Myocyte (in vitro differentiated cells): ENCODE data around the gene SPOCK1. TPM values are rescaled to one million over a fixed set of nuclear protein-coding genes. Genes with fewer than 3 reads are reported as not detected.

ENCODE experiments used
- DNase-seq: peaks from one replicate; pipeline ENCODE4 v3.0.0-alpha.2; 2012; ENCODE audit warnings: low read depth
- total RNA-seq: library from RNA; depleted of rRNA; stranded (reverse); fragments of >200 nt; gene quantifications from 2 replicates; pipeline ENCODE4 v1.2.3, GENCODE V29; 2014

SPOCK1 gene
- total RNA-seq, 1 donor from 2014 or later: 9.5 TPM

GRCh38 chr5:137303509-137303908 lies 195.6 kb downstream of the SPOCK1 start:
- no peak for DNase-seq

GRCh38 chr5:137300411-137301240 lies 198.5 kb downstream of the SPOCK1 start:
- peak; percentile 34 for DNase-seq

DNA sequence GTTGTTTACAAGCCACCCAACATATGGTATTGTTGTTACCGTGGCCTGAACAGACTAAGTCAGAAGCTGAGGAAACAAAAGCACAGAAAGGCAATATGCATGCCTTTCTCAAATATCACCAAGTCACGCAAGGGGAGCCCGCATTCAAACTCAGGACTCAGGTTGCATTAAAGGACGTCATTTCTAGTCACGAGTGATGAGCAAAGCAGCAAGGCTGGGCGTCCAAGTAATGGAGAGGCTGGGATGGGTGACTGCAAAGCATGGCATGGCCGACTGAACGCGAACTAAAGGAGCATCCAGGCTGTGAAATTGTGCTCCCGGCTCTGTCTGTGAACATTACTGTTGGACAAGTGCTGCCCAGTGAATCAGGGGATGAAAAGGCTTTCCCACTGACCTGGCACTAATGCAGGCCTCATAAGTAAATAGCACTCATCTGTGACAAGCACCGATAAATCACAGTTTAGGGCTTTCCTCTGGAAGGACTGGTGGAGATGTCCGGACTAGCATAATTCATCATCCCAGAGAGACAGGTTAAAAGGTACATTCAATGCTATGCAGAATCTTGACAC lies 202.8 kb downstream of the SPOCK1 start:
- no peak for DNase-seq

GRCh38 chr5:137294604-137295003 lies 204.5 kb downstream of the SPOCK1 start:
- DNase-seq: no peak

DNA sequence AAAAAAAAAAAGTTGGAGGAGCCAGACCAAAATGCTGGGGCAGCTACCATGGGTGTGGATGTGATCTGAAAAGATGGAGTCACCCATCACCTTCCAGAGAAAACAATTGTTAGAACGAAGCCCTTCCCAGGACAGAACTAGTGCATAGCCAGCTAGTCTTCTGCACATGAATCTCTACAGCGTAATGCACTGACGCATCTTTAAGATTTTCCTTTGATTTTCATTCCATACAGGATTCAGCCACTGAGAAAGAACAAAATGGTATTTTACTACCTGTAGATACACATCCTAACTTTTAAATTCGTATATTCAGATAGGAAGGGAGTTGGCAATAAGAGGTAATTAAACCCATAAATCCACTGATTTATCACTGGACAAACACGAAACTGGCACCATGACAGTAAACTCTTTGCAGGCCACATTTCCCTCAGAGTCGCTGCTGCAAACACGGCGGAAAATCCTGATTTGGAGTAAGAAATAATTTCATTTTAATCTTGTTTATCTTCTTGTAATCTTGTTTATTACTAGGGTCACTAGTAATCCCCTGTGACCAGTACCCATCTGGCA lies 206.6 kb downstream of the SPOCK1 start:
- no peak for DNase-seq

DNA sequence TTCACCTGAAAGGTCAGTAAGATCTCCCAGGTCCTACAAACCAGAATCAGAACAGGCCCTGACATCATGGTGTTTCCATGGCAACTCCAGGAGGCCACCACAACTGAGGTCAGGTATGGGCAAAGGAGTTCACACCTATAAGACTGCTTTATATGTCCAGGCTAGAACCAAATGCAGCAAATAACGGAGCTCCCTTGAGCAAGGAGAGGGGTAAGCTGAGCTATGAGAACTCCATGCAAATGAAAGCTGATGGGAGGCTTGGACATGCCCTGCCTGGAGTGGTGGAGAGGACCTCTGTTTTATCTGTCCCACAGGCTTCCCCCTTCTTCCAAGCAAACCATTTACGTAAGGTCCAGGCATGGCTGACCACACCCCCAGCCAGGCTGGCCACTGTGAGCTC lies 207.7 kb downstream of the SPOCK1 start:
- DNase-seq: no peak

DNA sequence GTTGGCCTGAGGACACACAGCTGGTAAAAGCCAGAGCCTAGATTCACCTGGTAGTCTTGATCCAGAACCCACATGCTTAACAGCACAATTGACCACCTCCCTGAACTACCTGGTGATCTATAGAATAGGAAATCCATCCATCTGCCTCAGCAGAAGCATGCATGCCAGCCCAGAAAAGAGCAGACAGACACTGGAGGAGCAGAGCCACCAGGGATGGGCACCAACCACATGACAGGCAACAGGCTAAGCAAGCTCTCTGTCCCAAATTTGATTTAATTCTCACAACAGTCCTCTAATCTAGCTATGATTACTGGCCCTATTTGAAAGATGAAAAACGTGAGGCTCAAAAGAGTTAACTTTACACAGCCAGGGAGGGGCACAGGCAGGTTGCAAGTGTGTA lies 208.1 kb downstream of the SPOCK1 start:
- DNase-seq: no peak

GRCh38 chr5:137290373-137290772 lies 208.8 kb downstream of the SPOCK1 start:
- DNase-seq: no peak

DNA sequence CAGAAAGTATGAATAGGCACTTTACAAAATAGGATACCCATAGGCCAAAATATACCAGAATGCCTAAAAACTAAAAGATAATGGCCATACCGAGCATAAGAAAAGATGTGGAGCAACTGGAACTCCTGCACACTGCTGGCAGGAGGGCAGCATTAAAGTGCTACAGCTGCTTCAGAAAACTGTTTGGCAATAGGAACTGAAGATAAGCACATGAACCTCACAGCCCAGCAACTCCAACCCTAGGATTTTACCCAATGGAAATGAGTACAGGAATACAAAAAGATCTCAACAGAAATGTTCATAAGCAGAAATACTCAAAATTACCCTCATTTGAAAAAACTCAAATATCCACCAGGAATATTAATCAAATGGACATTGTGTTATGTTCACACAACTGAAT lies 209.3 kb downstream of the SPOCK1 start:
- no peak for DNase-seq

DNA sequence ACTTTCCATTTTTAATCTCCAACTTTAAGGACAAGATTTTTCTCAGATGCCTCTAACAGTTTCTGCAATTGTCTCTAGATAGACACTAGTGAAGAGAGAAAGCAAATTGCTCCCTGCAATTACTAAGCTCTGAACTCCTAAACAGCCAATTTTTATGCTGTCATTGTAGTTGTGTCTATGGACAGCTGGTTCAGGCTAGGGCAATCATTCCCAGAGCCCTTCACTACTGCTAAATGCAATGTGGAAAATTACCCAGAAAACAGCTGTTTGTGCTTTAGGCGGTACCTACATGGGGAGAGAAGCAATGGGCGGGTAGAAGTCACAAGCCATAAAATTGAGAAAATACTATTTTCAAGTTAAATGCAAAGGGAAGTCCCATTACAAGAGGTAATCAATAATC lies 211.6 kb downstream of the SPOCK1 start:
- DNase-seq: peak; percentile 46

DNA sequence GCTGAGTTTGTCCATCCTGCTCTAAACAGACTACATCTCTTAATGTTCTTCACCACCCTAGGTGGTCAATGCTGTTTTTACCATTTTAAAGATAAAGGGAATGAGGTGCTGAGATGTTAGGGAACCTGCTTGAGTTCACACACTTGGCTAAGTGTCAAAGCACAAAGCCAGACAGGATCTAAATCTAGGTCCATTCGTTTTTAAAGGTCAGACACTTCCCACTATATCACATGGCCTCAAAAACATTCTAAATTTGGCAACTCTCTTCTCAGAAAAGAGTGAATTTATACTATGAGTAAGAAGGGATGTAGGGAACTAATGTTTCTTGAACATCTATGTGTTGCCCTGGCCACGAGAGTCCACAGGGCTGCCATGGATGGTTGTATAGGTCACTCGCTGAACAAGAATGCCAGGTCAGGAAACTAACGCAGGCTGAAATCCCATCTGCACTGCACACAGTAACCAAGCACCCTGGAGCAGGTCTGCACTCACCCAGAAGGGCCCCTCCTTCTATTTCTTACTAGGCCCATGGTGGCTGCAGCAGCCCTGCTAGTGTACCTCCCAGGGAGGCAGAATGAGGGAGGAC lies 213.0 kb downstream of the SPOCK1 start:
- DNase-seq: no peak

DNA sequence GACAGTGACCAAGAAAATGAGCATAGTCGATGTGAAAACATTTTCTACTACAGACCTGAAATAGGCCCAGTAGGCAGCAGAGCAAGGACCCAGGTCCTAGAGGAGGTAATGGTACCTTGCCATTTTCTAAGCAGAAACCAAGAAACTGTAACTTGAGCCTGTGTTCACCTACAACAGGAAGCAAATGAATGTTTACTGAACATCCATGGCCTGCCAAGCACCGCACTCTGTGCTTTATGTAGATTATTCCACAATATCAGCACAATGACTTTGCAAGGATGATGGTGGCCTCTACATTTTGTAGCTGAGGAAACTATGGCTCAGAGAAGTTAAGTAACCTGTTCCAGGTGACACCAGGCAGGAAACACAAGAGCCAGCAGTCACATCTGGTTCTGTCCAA lies 215.3 kb downstream of the SPOCK1 start:
- DNase-seq: no peak

- peak; percentile 73 for DNase-seq
Observed at GRCh38 chr5:137282216-137282615, 216.9 kb downstream of the SPOCK1 start.

- DNase-seq: peak; percentile 70
Observed at GRCh38 chr5:137281201-137281600, 217.9 kb downstream of the SPOCK1 start.

- no peak for DNase-seq
Observed at GRCh38 chr5:137280656-137281055, 218.5 kb downstream of the SPOCK1 start.

- DNase-seq: peak; percentile 61
Observed at GRCh38 chr5:137279521-137280231, 219.4 kb downstream of the SPOCK1 start.

DNA sequence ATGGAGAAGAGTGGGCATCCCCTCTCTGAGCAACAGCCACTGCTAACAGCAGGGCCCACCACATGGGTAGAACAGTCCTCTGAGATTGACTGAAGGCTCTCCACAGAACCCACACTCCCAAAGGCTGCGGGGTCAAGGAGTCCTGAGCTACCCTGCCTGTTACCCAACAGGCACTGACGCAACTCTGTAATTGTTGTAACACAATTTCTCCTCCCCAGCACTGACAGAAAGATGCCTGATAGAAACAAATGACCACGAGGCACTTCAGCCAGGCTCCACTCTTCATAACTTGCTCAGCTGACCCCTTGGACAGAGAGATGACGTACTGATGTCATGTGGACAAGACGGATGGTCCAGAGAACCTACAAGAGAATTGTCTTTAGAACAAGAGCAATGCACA lies 220.7 kb downstream of the SPOCK1 start:
- no peak for DNase-seq

DNA sequence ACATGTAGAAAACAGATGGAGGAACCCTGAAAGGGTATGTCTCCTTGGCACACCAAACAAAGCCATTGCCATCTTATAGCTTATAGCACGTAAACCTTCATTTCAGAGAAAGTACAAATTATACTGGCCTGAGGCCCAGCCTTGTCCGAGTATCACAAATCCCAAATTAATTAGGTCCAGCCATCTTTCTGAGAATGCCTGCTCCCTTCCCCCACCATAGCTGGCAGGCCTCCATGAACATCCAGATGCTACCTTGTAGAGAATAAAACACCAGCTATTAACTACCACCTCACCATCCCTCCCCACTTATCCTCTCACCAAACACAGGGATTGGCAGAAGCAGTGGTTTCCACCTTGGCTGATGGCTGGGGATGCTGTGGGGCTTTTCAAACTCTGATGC lies 224.0 kb downstream of the SPOCK1 start:
- DNase-seq: no peak

DNA sequence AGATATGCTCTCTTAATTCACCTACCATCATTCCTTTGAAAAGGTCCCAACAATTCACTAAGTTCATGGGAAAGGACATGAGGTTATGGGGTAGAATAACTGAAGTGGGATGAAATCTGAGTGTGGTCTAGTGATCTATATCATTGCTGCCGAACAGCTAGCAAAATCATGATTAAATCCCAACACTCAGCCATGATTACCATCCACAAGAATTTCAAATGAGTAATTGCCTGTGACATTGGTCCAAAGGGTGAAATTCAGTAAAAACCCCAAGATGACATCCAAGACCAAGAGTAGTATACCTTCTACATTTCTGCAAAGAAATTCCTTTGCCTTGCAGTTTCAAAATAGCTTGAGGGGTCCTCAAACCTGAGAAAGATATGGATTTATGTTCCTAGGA lies 225.6 kb downstream of the SPOCK1 start:
- no peak for DNase-seq

- no peak for DNase-seq
Observed at GRCh38 chr5:137272831-137273230, 226.3 kb downstream of the SPOCK1 start.

DNA sequence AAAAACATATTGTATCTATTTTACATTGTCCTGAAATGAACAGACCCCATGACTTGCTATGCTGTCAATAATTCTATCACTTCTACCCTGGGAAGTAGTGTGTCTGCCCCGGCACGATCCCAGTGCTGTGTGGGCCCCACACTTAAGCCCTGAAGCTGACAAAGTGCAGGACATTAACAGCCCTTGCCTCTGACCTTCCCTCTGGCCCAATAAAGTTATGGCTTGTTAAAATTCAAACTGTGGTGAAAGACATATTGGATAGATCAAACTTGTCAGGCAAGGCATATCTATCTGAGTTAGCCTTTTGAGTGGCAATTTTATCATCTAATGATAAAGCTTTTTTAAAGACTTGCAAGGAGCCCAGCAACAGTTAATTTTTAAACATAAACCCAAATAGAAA lies 229.2 kb downstream of the SPOCK1 start:
- no peak for DNase-seq

DNA sequence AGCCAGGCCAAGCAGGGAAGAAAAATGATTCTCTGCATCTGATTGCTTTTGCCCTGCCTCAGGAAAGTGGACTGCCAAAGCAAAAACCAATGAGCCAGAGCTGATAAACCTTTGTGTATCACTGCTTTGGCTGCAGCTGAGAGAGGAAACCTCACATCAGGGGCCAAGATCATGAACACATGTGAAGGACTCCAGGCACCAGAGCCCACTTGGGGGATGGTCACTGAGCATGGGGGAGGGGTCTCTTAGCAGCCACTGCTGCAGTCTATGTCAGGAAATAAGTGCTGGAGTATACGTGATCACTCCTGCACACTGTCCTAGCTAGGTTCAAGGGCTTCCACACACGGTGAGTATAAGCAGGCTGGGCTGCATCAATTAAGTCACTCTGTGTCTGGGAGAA lies 229.9 kb downstream of the SPOCK1 start:
- DNase-seq: no peak
